LNCAP (cell line): ENCODE data around the gene SRP54.

ENCODE experiments used
- TF ChIP-seq, protein P1 (sequence below): fragments of 450-650 bp; IDR thresholded peaks from 2 replicates; pipeline ENCODE4 v1.5.1; 2017; ENCODE audit warnings: mild to moderate bottlenecking

SRP54 gene

GRCh38 chr14:34985740-34986139 lies 2.9 kb downstream of the SRP54 start:
- TF ChIP-seq, protein P1, sequence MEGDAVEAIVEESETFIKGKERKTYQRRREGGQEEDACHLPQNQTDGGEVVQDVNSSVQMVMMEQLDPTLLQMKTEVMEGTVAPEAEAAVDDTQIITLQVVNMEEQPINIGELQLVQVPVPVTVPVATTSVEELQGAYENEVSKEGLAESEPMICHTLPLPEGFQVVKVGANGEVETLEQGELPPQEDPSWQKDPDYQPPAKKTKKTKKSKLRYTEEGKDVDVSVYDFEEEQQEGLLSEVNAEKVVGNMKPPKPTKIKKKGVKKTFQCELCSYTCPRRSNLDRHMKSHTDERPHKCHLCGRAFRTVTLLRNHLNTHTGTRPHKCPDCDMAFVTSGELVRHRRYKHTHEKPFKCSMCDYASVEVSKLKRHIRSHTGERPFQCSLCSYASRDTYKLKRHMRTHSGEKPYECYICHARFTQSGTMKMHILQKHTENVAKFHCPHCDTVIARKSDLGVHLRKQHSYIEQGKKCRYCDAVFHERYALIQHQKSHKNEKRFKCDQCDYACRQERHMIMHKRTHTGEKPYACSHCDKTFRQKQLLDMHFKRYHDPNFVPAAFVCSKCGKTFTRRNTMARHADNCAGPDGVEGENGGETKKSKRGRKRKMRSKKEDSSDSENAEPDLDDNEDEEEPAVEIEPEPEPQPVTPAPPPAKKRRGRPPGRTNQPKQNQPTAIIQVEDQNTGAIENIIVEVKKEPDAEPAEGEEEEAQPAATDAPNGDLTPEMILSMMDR, result no peak

- TF ChIP-seq, protein P1, result no peak
These were observed 4.4 kb downstream of the SRP54 start for GRCh38 chr14:34987180-34987579.

GRCh38 chr14:34989762-34990161 lies 7.0 kb downstream of the SRP54 start:
- TF ChIP-seq, protein P1, result no peak

GRCh38 chr14:34993426-34993825 lies 10.6 kb downstream of the SRP54 start:
- TF ChIP-seq, protein P1, result no peak

GRCh38 chr14:34994668-34995067 lies 11.9 kb downstream of the SRP54 start:
- TF ChIP-seq, protein P1, result no peak

GRCh38 chr14:34997762-34998161 lies 15.0 kb downstream of the SRP54 start:
- TF ChIP-seq, protein P1, result no peak

GRCh38 chr14:34999500-34999899 lies 16.7 kb downstream of the SRP54 start:
- TF ChIP-seq, protein P1, result no peak

GRCh38 chr14:35001621-35002020 lies 18.8 kb downstream of the SRP54 start:
- TF ChIP-seq, protein P1, result no peak
